ENCODE data around the gene ADAMTS19.

DNA sequence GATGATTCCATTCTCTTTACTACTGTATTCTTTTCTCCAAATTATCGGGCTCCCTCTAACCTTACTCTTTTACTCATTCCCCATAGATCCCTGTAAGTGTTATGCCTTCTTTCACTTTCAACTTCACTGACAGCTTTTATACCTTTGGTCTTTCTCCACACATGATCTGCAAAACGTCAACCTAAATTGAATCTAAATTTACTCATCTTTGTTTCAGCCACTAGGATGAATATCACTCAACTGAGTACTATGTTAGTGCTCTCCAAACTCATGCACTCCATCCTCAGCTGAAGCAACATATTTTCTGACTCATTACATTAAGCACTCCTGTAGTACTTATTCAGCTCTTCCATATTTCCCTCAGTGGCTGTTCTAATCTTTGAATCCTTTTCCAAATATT, 133.4 kb downstream of the ADAMTS19 start:
- TF ChIP-seq POLR2AphosphoS5 (IDR thresholded peaks at IDR 0.05; ENCODE audit: low read depth, low read length): no peak
- no peak for TF ChIP-seq SIN3A (IDR thresholded peaks at IDR 0.05; ENCODE audit: borderline replicate concordance, insufficient read depth, low read length)
- TF ChIP-seq, protein P1, sequence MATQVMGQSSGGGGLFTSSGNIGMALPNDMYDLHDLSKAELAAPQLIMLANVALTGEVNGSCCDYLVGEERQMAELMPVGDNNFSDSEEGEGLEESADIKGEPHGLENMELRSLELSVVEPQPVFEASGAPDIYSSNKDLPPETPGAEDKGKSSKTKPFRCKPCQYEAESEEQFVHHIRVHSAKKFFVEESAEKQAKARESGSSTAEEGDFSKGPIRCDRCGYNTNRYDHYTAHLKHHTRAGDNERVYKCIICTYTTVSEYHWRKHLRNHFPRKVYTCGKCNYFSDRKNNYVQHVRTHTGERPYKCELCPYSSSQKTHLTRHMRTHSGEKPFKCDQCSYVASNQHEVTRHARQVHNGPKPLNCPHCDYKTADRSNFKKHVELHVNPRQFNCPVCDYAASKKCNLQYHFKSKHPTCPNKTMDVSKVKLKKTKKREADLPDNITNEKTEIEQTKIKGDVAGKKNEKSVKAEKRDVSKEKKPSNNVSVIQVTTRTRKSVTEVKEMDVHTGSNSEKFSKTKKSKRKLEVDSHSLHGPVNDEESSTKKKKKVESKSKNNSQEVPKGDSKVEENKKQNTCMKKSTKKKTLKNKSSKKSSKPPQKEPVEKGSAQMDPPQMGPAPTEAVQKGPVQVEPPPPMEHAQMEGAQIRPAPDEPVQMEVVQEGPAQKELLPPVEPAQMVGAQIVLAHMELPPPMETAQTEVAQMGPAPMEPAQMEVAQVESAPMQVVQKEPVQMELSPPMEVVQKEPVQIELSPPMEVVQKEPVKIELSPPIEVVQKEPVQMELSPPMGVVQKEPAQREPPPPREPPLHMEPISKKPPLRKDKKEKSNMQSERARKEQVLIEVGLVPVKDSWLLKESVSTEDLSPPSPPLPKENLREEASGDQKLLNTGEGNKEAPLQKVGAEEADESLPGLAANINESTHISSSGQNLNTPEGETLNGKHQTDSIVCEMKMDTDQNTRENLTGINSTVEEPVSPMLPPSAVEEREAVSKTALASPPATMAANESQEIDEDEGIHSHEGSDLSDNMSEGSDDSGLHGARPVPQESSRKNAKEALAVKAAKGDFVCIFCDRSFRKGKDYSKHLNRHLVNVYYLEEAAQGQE (IDR thresholded peaks at IDR 0.05; ENCODE audit: insufficient read depth in 1 of 2, low read depth in 2 of 2, low read length in 2 of 2): no peak
- no peak for TF ChIP-seq TAF1 (IDR thresholded peaks at IDR 0.05; ENCODE audit: borderline replicate concordance, insufficient read depth, low read length)
